WTC11 (cell line): ENCODE data around the gene ZNF750. TPM values are rescaled to one million over a fixed set of nuclear protein-coding genes. Genes with fewer than 3 reads are reported as not detected.
A peak's percentile ranks its signal among the peaks of the same experiment; 100 is the strongest.

Source experiments
- ATAC-seq: fragments of 200-7000 bp; cut with Tn5 transposase; 2 replicates; pipeline ENCODE4 v1.10.0; 2021; ENCODE audit warnings: mild to moderate bottlenecking, moderate library complexity
- CTCF ChIA-PET: fragments of 300-600 bp; sonication (Branson Sonifier 250); formaldehyde crosslinking; loops from one replicate; lab custom pipeline; 2021; ENCODE audit warnings: antibody characterized with exemption; lab: Charles Lee
- POLR2A ChIA-PET: fragments of 350-600 bp; sonication (Branson Sonifier 250); formaldehyde crosslinking; loops from one replicate; lab custom pipeline; 2021; ENCODE audit warnings: antibody characterized with exemption; lab: Charles Lee
- DNase-seq: peaks from one replicate; pipeline ENCODE4 v3.0.0; 2021; ENCODE audit warnings: low spot score
- H3K27ac Mint-ChIP-seq: 2 replicates; pipeline ENCODE4 v1.8.0; 2021; ENCODE audit warnings: mixed read lengths
- H3K27me3 Mint-ChIP-seq: 2 replicates; pipeline ENCODE4 v1.8.0; 2021; ENCODE audit warnings: low read depth, mild to moderate bottlenecking, moderate library complexity, mixed read lengths
- H3K36me3 Mint-ChIP-seq: 2 replicates; pipeline ENCODE4 v1.8.0; 2021; ENCODE audit warnings: mixed read lengths
- H3K4me1 Mint-ChIP-seq: 2 replicates; pipeline ENCODE4 v1.8.0; 2022; ENCODE audit warnings: mixed read lengths
- H3K4me3 Mint-ChIP-seq: 2 replicates; pipeline ENCODE4 v1.8.0; 2021; ENCODE audit warnings: mild to moderate bottlenecking, moderate library complexity, mixed read lengths
- H3K9me3 Mint-ChIP-seq: 2 replicates; pipeline ENCODE4 v1.8.0; 2021; ENCODE audit warnings: mixed read lengths
- ATF2 ChIP-seq: sonication (generic); formaldehyde crosslinking; IDR thresholded peaks from 2 replicates; pipeline ENCODE4 v1.8.1; 2022; ENCODE audit warnings: low read depth, missing genetic modification reagents, borderline replicate concordance
- ESRRA ChIP-seq: sonication (generic); formaldehyde crosslinking; IDR thresholded peaks from 2 replicates; pipeline ENCODE4 v1.8.1; 2022; ENCODE audit warnings: mild to moderate bottlenecking, missing genetic modification reagents, borderline replicate concordance
- FOXJ3 ChIP-seq: sonication (generic); formaldehyde crosslinking; IDR thresholded peaks from 2 replicates; pipeline ENCODE4 v1.9.0; 2021; ENCODE audit warnings: missing genetic modification reagents, mild to moderate bottlenecking, borderline replicate concordance
- FOXK1 ChIP-seq: sonication (generic); formaldehyde crosslinking; IDR thresholded peaks from 2 replicates; pipeline ENCODE4 v1.8.0; 2022; ENCODE audit warnings: mild to moderate bottlenecking, moderate library complexity, missing genetic modification reagents
- FOXP1 ChIP-seq: sonication (generic); formaldehyde crosslinking; IDR thresholded peaks from 2 replicates; pipeline ENCODE4 v1.8.0; 2022; ENCODE audit warnings: missing genetic modification reagents, mild to moderate bottlenecking, moderate library complexity, borderline replicate concordance
- GABPB1 ChIP-seq: sonication (generic); formaldehyde crosslinking; IDR thresholded peaks from 2 replicates; pipeline ENCODE4 v1.8.1; 2023; ENCODE audit warnings: mild to moderate bottlenecking, missing genetic modification reagents
- GRHL2 ChIP-seq: fragments of 250-450 bp; sonication (Bioruptor Pico); IDR thresholded peaks from 2 replicates; pipeline ENCODE4 v1.8.0; 2022; ENCODE audit warnings: mild to moderate bottlenecking, moderate library complexity; ENCODE audit not compliant: insufficient replicate concordance, severe bottlenecking
- KAT7 ChIP-seq: sonication (generic); formaldehyde crosslinking; IDR thresholded peaks from 2 replicates; pipeline ENCODE4 v1.8.1; 2023; ENCODE audit warnings: missing genetic modification reagents, mild to moderate bottlenecking, borderline replicate concordance
- NFATC4 ChIP-seq: fragments of 250-450 bp; sonication (Bioruptor Pico); IDR thresholded peaks from 2 replicates; pipeline ENCODE4 v1.9.0; 2021; ENCODE audit warnings: mild to moderate bottlenecking
- NFYB ChIP-seq: sonication (generic); formaldehyde crosslinking; conservative IDR thresholded peaks from 2 replicates; pipeline ENCODE4 v1.8.0; 2022; ENCODE audit warnings: low read depth, missing genetic modification reagents
- PRDM15 ChIP-seq: sonication (generic); formaldehyde crosslinking; IDR thresholded peaks from 2 replicates; pipeline ENCODE4 v1.8.0; 2022; ENCODE audit warnings: missing genetic modification reagents
- STAT6 ChIP-seq: sonication (generic); formaldehyde crosslinking; conservative IDR thresholded peaks from 2 replicates; pipeline ENCODE4 v1.8.1; 2023; ENCODE audit warnings: mild to moderate bottlenecking, low read depth, missing genetic modification reagents, moderate library complexity
- TCF7 ChIP-seq: sonication (generic); formaldehyde crosslinking; IDR thresholded peaks from 2 replicates; pipeline ENCODE4 v1.8.0; 2022; ENCODE audit warnings: mild to moderate bottlenecking, low read depth, missing genetic modification reagents, moderate library complexity
- ZNF423 ChIP-seq: fragments of 250-450 bp; sonication (Bioruptor Pico); IDR thresholded peaks from 2 replicates; pipeline ENCODE4 v2.1.2; 2022; ENCODE audit warnings: mild to moderate bottlenecking, moderate library complexity
- total RNA-seq: library from RNA; stranded (reverse); gene quantifications from 3 replicates; pipeline ENCODE4 v1.2.3, GENCODE V29; 2021

The ZNF750 gene
- total RNA-seq, 1 experiment from 2014 or later = 0.04 TPM

- Mint-ChIP-seq H3K9me3 (peaks cover 7% of the 10 kb centered on the region), H3K27ac (peak overlapping the region; percentile 48; the same call in 1 of the 2 replicates), H3K27me3 (no peaks in the 10 kb centered on the region), H3K4me3 (no peak overlapping the region), H3K4me1 (peaks cover 27% of the 10 kb centered on the region), H3K36me3 (peaks cover 24% of the 10 kb centered on the region)
- DNase-seq = no peak
- TF ChIP-seq GABPB1 = peak; percentile 52
- no peak for TF ChIP-seq PRDM15 (CRISPR knock-in tag)
- TF ChIP-seq GRHL2 (CRISPR knock-in tag) = no peak
- TF ChIP-seq NFYB (CRISPR knock-in tag) = no peak
- ChIA-PET POLR2A (interaction anchor here (0.5 kb wide), 1 partner anchor 148 kb away, joined by 6 read pairs; no protein-coding TSS in a partner anchor), CTCF (no interaction called here)
- ATAC-seq = no peak
These were observed 47.7 kb upstream of the ZNF750 start for GRCh38 chr17:82887255-82888164.

GRCh38 chr17:82884970-82885353 is 45.1 kb upstream of the ZNF750 start:
- no peaks in the 10 kb centered on the region for H3K27me3 Mint-ChIP-seq
- DNase-seq (no peak), ATAC-seq (no peak)
- H3K36me3 Mint-ChIP-seq = peaks cover 20% of the 10 kb centered on the region
- no peak overlapping the region for H3K4me3 Mint-ChIP-seq
- H3K4me1 Mint-ChIP-seq = peaks cover 41% of the 10 kb centered on the region
- POLR2A ChIA-PET = no interaction called here
- H3K9me3 Mint-ChIP-seq = peaks cover 8% of the 10 kb centered on the region
- no peak for TF ChIP-seq FOXK1
- no peak for TF ChIP-seq FOXP1
- no peak for TF ChIP-seq PRDM15 (CRISPR knock-in tag)
- no peak for TF ChIP-seq STAT6 (CRISPR knock-in tag)
- no peak for TF ChIP-seq KAT7
- TF ChIP-seq ZNF423 (CRISPR knock-in tag) = no peak
- TF ChIP-seq NFATC4 = no peak
- TF ChIP-seq FOXJ3 (CRISPR knock-in tag) = no peak
- TF ChIP-seq ESRRA (CRISPR knock-in tag) = no peak
- no peak for TF ChIP-seq TCF7 (CRISPR knock-in tag)
- no peak for TF ChIP-seq ATF2
- TF ChIP-seq, all 79 proteins: peak for 0
- CTCF ChIA-PET = interaction anchor here (1.4 kb wide), 3 partner anchors 29 to 103 kb away, joined by 4 to 5 read pairs (median 4); no protein-coding TSS in a partner anchor
- H3K27ac Mint-ChIP-seq = no peak overlapping the region
